ENCODE data around the gene HOXB5.

Gene HOXB5

DNA sequence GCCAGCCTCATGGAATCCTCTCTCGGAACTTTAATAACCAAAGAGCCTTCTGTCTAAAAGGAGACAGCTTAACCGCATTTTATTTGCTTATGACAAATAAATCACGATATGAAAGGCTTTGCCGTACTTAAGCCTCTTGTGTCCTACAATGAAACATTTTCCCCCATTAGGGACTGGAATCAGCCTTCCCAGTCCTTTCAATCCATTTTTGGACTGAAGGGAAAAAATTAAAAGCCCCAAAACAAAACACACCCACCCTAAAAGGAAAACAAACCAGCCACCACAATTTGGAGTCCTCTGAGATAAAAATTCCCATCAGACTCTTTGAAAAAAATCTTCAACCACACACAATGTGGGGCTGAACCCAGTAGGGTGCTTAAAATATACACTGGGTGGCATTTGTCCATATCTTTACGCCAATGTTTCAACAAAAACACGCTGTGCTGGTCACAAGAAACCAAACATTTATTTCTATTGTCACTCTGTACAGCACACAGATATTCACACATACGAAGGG lies 18.5 kb downstream of the HOXB5 start:
- H3K4me3 ChIP-seq (replicated peaks in 1 of 2; ENCODE audit: low read depth in 2 of 2, low read length in 2 of 2): no peak overlapping the region
- DNase-seq (ENCODE audit: low read depth in 2 of 2): no peak
- TF ChIP-seq, protein P1, sequence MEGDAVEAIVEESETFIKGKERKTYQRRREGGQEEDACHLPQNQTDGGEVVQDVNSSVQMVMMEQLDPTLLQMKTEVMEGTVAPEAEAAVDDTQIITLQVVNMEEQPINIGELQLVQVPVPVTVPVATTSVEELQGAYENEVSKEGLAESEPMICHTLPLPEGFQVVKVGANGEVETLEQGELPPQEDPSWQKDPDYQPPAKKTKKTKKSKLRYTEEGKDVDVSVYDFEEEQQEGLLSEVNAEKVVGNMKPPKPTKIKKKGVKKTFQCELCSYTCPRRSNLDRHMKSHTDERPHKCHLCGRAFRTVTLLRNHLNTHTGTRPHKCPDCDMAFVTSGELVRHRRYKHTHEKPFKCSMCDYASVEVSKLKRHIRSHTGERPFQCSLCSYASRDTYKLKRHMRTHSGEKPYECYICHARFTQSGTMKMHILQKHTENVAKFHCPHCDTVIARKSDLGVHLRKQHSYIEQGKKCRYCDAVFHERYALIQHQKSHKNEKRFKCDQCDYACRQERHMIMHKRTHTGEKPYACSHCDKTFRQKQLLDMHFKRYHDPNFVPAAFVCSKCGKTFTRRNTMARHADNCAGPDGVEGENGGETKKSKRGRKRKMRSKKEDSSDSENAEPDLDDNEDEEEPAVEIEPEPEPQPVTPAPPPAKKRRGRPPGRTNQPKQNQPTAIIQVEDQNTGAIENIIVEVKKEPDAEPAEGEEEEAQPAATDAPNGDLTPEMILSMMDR (IDR thresholded peaks at IDR 0.05; ENCODE audit: low read depth, low read length): no peak

DNA sequence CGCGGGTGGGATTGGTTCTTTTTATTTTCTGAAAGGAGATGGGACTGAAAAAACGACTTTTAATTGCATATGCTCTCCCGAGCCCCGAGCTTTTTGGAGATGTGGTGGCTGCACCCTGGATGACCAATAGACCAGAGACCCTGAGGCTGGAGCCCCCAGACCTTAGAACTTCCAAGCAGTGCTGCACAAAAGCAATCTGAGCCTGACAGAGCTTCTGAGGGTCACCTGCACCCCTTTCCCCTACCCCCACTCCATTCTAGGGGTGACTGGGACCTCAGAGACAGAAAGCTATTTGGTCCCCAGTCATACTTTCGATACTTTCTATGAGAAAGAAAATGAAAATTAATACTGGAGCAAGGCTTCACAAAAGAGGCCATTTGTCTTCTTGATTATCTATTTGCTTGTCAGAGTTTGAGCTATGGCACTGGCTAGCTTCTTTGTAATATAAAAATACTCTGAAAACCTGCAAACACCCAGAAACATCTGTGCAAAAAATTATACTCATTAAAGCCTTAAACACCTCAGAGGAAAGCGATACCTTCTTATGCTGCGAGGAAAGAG lies 19.0 kb downstream of the HOXB5 start:
- H3K4me3 ChIP-seq (replicated peaks in 1 of 2; ENCODE audit: low read depth in 2 of 2, low read length in 2 of 2): no peak overlapping the region

DNA sequence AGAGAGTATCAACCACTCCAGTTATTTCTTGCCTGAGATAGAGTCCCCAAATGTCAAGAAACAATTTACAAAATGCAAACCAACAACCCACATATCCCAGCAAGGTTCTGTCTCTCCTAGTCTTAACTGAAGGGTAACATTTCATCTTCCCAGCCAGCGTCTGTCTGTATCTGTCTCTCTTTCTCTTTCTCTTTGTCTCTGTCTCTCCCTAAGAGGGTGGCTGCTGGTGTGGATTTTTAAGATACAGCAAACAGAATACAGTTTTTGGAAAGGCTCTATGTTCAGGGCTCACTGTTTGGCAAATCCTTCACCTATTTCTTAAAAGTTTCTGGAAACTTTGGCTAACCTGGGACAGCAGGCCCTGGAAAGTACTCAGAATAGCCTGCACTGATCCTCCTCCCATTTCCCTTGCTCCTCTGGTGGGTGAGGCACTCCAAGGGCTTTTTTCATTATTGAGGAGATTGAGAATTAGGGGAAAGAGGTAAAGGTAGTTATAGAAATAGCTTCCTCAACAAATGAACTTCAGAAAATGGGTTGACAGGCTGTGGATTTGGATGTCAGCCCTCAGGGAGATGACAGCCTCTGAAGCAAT lies 21.7 kb downstream of the HOXB5 start:
- DNase-seq (ENCODE audit: low read depth in 2 of 2): no peak
- no peak overlapping the region for H3K4me3 ChIP-seq (replicated peaks in 1 of 2; ENCODE audit: low read depth in 2 of 2, low read length in 2 of 2)
- TF ChIP-seq, protein P1 (IDR thresholded peaks at IDR 0.05; ENCODE audit: low read depth, low read length): no peak

More for the DNA sequence above, 19.0 kb downstream of the HOXB5 start:
- TF ChIP-seq, protein P1 (IDR thresholded peaks at IDR 0.05; ENCODE audit: low read depth, low read length): no peak
- no peak for DNase-seq (ENCODE audit: low read depth in 2 of 2)

DNA sequence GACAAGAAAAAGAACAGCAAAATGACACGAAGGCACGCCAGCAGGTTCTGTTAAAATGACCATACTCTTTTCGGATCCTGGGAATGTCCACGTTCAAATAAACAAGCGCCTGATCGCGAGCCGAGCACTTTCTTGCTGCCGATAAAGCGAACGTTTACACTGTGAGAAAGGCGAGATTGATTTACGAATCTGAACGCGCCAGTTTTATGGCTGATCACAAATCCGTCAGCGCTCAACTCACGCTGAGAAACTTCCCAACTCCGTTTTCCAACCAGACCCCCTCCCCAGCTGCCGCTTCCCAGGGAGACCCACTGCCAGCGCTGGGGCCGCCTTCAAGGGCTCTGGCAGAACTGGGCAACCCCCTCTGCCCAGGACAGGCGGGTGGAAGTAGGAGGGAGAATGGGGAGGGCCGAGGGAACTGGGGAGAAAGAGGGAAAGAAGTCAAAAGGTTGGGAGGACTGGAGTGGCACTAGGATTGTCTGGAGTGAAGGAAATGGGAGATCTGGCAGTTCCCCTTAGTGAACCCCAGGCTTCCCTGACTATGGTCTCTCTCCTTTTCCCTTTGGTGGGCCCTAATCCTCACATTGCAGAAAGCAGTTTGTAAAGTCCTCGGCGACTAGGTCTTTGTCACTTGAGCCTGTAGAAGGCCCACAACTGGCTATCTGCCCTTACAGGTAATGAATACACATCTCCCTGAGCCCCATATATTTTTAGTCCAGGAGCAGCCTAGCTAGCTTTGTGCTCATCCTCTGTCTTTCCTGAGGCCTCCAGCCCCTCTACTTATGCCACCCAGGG lies 22.4 kb downstream of the HOXB5 start:
- TF ChIP-seq, protein P1 (IDR thresholded peaks at IDR 0.05; ENCODE audit: low read depth, low read length): no peak
- no peak for DNase-seq (ENCODE audit: low read depth in 2 of 2)
- no peak overlapping the region for H3K4me3 ChIP-seq (replicated peaks in 1 of 2; ENCODE audit: low read depth in 2 of 2, low read length in 2 of 2)

DNA sequence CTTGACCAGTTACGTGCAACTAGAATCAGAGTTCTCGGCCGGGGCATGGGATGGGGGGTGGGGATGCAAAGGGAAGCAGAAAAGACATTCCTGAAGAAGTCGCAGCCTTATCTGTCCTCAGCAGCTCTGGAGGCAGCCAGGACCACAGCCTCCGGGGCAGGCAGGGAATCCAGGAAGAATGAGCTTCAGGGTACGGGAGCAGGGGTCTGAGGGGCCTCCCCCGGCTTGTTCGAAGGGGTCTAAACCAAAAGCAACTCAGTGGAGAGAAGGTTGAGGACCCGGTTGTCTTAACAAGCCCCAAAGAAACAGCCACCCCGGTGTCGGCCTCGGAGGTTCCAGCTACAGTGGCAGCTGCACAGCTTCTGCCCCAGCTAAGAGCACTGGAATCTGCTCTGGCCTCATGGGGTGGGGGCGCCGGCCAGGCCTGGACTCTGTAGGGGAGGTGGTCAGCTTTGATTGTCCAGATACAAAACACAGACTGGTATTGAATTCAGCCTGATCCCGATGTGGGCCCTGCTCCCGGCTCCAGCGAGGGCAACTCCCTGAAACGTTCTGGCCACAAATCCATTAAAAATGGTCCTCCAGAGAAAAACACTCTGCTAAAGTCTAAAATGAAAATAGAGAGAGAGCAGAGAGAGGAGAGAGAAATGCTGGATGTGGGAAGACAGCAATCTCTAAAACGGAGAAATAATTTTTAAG lies 23.1 kb downstream of the HOXB5 start:
- no peak for DNase-seq (ENCODE audit: low read depth in 2 of 2)
- no peak overlapping the region for H3K4me3 ChIP-seq (replicated peaks in 1 of 2; ENCODE audit: low read depth in 2 of 2, low read length in 2 of 2)
- TF ChIP-seq, protein P1 (IDR thresholded peaks at IDR 0.05; ENCODE audit: low read depth, low read length): no peak

DNA sequence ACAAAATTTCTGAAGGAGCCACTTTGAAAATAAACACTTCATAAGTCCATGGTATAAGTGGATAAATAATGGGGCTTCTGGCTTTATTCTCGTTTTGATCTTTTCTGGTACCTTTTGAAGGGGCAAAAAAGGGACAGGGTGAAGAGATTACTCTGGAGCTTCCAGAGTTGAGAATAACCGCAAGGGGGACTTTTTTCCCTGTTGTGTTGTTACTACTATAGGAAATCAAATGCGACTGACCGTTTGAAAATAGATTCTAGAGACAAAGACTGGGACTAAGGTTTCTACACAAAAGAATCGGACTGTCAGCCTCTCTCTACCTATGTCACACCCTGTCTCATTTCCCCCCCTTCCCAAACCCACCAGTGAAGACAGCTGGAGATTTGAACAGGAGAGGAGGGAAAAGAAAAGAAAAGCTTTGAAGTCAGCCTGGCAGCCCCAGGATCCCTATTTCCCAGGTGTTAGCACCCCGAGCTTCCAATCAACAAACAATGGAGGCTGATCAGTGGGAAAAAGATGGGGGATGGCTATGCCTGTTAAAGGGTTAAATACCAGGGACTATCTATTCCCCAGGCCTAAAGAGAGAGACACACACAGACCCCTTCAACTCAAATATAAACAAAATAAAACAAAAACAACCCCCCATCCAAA lies 23.8 kb downstream of the HOXB5 start:
- no peak overlapping the region for H3K4me3 ChIP-seq (replicated peaks in 1 of 2; ENCODE audit: low read depth in 2 of 2, low read length in 2 of 2)
- no peak for DNase-seq (ENCODE audit: low read depth in 2 of 2)
- TF ChIP-seq, protein P1 (IDR thresholded peaks at IDR 0.05; ENCODE audit: low read depth, low read length): no peak

Data from cardiac fibroblast (primary cell).